ENCODE results near the gene IRF1.

GRCh38 chr5:132501961-132502931 is 11.7 kb upstream of the IRF1 start:
- TF ChIP-seq CTCF (IDR thresholded peaks at IDR 0.05): no peak
- no peak for TF ChIP-seq POLR2A (IDR thresholded peaks at IDR 0.05)

Data from esophagus squamous epithelium (tissue), 4 donors.